Right atrium auricular region (tissue), 2 donors: Measurements from ENCODE around the gene GDF9. TPM values are rescaled to one million over a fixed set of nuclear protein-coding genes. Genes with fewer than 3 reads are reported as not detected.
A peak's percentile ranks its signal among the peaks of the same experiment; 100 is the strongest.

ENCODE experiments used
- DNase-seq: peaks from one replicate; pipeline ENCODE4 v3.0.0-alpha.2; 2019; ENCODE audit warnings: low spot score
- H3K27ac ChIP-seq, 2 donors: fragments of 200-600 bp; sonication (generic); 1 replicate in 1 of 2; 2 replicates in 1 of 2; pipeline ENCODE4 v1.5.1; 2016 to 2019
- H3K27me3 ChIP-seq, 2 donors: fragments of 200-600 bp; sonication (generic); one replicate each; pipeline versions ENCODE4 v1.5.1 to v1.6.0; 2017 to 2019
- H3K36me3 ChIP-seq: fragments of 200-600 bp; sonication (generic); one replicate; pipeline ENCODE4 v1.5.1; 2016
- H3K4me1 ChIP-seq, 2 donors: fragments of 200-600 bp; sonication (generic); one replicate each; pipeline versions ENCODE4 v1.5.1 to v1.6.0; 2017 to 2019
- H3K4me3 ChIP-seq, 2 donors: fragments of 200-600 bp; sonication (generic); 1 replicate in 1 of 2; 2 replicates in 1 of 2; pipeline ENCODE4 v1.5.1; 2017 to 2019; ENCODE audit warnings: mild to moderate bottlenecking in 1 of 2, moderate library complexity in 1 of 2
- H3K9me3 ChIP-seq, 2 donors: fragments of 200-600 bp; sonication (generic); one replicate each; pipeline ENCODE4 v1.5.1; 2019
- CTCF ChIP-seq, 2 donors: fragments of 200-600 bp; sonication (generic); IDR thresholded peaks; one replicate each; pipeline ENCODE4 v1.5.1; 2019; ENCODE audit warnings: antibody characterized with exemption in 2 of 2
- total RNA-seq, 2 donors: library from RNA; depleted of rRNA; stranded (reverse); fragments of >200 nt; gene quantifications; one replicate each; pipeline ENCODE4 v1.1.0, GENCODE V29; 2016

The GDF9 gene
- total RNA-seq, 2 donors from 2014 or later = 0.20 to 0.22 TPM

GRCh38 chr5:132889501-132889900 is 23.2 kb upstream of the GDF9 start:
- TF ChIP-seq CTCF (IDR thresholded peaks at IDR 0.05) = no peak
- Histone ChIP-seq H3K36me3 (peaks cover 83% of the 10 kb centered on the region), H3K9me3 (no peaks in the 10 kb centered on the region), H3K4me1 (no peaks in the 10 kb centered on the region), H3K27me3 (no peaks in the 10 kb centered on the region), H3K27ac (no peak overlapping the region), H3K4me3 (no peak overlapping the region)
- DNase-seq = no peak

DNA sequence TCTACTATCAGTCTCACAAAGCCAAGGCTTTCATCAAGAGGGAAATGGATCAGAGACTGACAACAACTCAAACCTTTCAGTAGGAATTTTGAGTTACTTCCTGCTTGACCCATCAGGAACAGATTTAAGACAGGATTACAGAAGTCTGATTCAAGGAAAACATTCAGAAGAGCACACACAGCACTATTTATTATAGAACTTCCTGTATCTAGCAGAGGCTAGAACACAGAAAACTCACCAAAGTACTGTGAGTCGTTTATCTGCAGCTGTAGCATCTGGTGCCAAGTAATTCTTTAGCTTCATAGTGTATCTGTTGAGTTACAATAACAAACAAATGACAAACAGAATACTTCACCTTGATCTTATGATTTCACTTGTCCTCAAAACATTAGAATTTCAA is 21.0 kb upstream of the GDF9 start:
- no peaks in the 10 kb centered on the region for H3K27me3 ChIP-seq
- H3K4me3 ChIP-seq = no peak overlapping the region
- H3K27ac ChIP-seq = no peak overlapping the region
- DNase-seq = no peak
- H3K4me1 ChIP-seq = no peaks in the 10 kb centered on the region
- TF ChIP-seq CTCF (IDR thresholded peaks at IDR 0.05) = no peak
- H3K9me3 ChIP-seq = no peaks in the 10 kb centered on the region
- H3K36me3 ChIP-seq = peaks cover 81% of the 10 kb centered on the region

GRCh38 chr5:132886064-132886823 is 20.0 kb upstream of the GDF9 start:
- DNase-seq = no peak
- no peaks in the 10 kb centered on the region for H3K27me3 ChIP-seq
- no peak overlapping the region for H3K27ac ChIP-seq
- H3K4me1 ChIP-seq = no peaks in the 10 kb centered on the region
- peaks cover 81% of the 10 kb centered on the region for H3K36me3 ChIP-seq
- no peak overlapping the region for H3K4me3 ChIP-seq
- TF ChIP-seq CTCF (IDR thresholded peaks at IDR 0.05) = no peak
- H3K9me3 ChIP-seq = no peaks in the 10 kb centered on the region

DNA sequence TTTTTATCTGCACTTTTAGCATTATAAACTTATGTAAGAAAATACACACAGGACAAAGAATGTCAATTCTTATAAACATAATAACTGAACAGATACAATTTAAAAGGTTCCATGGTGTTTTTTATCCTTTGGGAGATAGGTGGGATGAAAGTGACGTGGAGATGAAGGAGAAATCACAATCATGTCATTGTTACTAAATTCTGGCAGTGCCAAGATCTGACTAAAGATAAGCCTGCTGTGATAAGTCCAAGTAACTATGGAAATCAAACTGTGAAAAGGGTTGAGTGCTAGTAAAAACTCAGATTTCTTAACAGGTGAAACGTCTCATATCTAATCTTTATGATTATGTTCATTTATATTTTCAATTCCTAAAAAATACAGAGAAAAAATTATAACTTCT is 18.3 kb upstream of the GDF9 start:
- DNase-seq = no peak
- Histone ChIP-seq H3K27ac (no peak overlapping the region), H3K4me3 (no peak overlapping the region), H3K9me3 (no peaks in the 10 kb centered on the region), H3K27me3 (no peaks in the 10 kb centered on the region), H3K36me3 (peaks cover 83% of the 10 kb centered on the region), H3K4me1 (no peaks in the 10 kb centered on the region)
- no peak for TF ChIP-seq CTCF (IDR thresholded peaks at IDR 0.05)

DNA sequence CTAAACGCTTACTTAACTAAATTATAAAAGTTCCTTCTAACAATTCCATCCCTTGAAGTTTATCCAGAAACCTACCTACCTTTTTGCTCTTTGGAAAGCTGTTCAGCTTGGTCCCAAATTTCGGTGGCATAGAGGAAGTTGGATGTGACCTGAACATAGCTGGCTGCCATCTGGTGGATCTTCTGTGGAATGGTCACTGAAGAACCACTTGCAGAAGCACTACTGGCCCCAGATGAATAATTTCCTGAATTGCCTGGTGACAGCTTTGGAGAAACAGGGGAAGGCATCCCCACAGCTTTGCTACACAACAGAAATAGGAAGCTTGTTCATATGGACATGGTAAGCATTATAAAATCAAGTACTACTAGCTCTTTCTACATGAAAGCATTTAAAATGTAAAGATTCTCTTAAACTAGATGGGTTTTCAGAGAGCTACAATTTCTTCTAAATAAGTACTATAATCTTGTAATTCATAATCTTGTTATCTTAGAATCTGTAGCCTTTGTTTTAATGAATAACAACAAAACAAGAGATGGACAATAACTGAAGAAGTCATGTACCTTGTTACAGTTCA is 17.1 kb upstream of the GDF9 start:
- Histone ChIP-seq H3K4me1 (no peaks in the 10 kb centered on the region), H3K4me3 (no peak overlapping the region), H3K27me3 (no peaks in the 10 kb centered on the region), H3K9me3 (no peaks in the 10 kb centered on the region), H3K27ac (no peak overlapping the region), H3K36me3 (peaks cover 86% of the 10 kb centered on the region)
- peak; percentile 42 to 74 for TF ChIP-seq CTCF (IDR thresholded peaks at IDR 0.05)
- DNase-seq = peak; percentile 66
